Measurements from ENCODE around the gene RFX1.

The RFX1 gene

GRCh38 chr19:13962699-13963602, 43.2 kb downstream of the RFX1 start:
- DNase-seq: no peak
- H3K4me3 ChIP-seq (ENCODE audit: low read depth, low read length): no peak overlapping the region
- TF ChIP-seq, protein P1, sequence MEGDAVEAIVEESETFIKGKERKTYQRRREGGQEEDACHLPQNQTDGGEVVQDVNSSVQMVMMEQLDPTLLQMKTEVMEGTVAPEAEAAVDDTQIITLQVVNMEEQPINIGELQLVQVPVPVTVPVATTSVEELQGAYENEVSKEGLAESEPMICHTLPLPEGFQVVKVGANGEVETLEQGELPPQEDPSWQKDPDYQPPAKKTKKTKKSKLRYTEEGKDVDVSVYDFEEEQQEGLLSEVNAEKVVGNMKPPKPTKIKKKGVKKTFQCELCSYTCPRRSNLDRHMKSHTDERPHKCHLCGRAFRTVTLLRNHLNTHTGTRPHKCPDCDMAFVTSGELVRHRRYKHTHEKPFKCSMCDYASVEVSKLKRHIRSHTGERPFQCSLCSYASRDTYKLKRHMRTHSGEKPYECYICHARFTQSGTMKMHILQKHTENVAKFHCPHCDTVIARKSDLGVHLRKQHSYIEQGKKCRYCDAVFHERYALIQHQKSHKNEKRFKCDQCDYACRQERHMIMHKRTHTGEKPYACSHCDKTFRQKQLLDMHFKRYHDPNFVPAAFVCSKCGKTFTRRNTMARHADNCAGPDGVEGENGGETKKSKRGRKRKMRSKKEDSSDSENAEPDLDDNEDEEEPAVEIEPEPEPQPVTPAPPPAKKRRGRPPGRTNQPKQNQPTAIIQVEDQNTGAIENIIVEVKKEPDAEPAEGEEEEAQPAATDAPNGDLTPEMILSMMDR (IDR thresholded peaks at IDR 0.05; ENCODE audit: low read depth, low read length, missing control alignments): no peak
- in situ Hi-C loops (cut with HindIII; ENCODE audit: low pct_ligation_motif_present, low sequenced_read_pairs): no loop called here
- H3K27ac ChIP-seq: no peak overlapping the region
- no peaks in the 10 kb centered on the region for H3K27me3 ChIP-seq (replicated peaks)
- H3K36me3 ChIP-seq (replicated peaks): peaks cover 43% of the 10 kb centered on the region

- H3K4me3 ChIP-seq (ENCODE audit: low read depth, low read length): no peak overlapping the region
- no peak for DNase-seq
- in situ Hi-C loops (cut with HindIII; ENCODE audit: low pct_ligation_motif_present, low sequenced_read_pairs): no loop called here
- H3K36me3 ChIP-seq (replicated peaks): peaks cover 43% of the 10 kb centered on the region
- TF ChIP-seq, protein P1 (IDR thresholded peaks at IDR 0.05; ENCODE audit: low read depth, low read length, missing control alignments): no peak
- H3K27me3 ChIP-seq (replicated peaks): no peaks in the 10 kb centered on the region
- no peak overlapping the region for H3K27ac ChIP-seq
Observed at GRCh38 chr19:13961826-13962698, 44.1 kb downstream of the RFX1 start.

DNA sequence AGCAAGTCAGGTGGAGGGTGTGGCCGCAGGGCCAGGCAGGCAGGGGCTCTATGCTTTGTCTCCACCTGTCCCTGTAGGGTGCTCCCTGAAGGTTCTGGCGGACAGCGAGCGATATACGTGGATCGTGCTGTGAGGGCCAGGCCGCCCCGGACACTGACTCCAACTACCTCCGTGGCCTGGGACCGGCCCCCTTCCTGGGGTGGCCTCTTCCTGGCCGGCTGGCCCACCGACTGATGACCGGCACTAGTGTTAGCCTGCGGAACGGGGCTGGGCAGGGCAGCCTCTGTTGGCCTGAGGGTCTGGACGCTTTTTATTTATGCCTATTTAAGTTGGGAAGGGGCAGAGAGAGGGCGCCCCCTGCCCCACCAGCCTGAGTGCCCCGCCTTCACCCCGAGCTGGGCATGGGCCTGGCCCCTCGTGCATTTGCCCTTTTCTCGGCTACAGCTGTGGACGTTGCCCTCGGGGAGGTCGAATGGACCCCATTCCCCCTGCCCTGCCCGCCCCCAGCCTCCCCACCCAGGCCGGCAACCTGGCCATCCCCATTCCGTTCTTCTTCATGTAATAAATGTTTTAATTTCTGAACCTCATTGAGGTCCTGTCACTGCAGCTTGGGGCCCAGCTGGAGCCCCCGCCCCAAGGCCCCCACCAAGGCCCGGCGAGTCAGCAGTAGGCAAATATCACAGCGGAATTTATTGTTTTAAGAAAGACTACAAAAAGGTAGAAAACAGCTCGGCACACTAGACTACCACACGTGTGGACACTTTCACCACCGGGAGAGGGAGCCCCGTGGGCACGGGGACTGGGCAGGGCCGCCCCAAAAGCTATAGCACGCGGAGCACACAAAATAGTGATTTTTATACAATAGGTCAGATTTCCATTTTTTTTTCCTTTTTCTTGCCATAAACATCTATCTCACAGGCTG, 45.0 kb downstream of the RFX1 start:
- no peaks in the 10 kb centered on the region for H3K27me3 ChIP-seq (replicated peaks)
- no peak overlapping the region for H3K27ac ChIP-seq
- TF ChIP-seq, protein P1 (IDR thresholded peaks at IDR 0.05; ENCODE audit: low read depth, low read length, missing control alignments): peak; percentile 37
- no peak overlapping the region for H3K4me3 ChIP-seq (ENCODE audit: low read depth, low read length)
- H3K36me3 ChIP-seq (replicated peaks): peaks cover 45% of the 10 kb centered on the region
- in situ Hi-C loops (cut with HindIII; ENCODE audit: low pct_ligation_motif_present, low sequenced_read_pairs): no loop called here
- DNase-seq: no peak

DNA sequence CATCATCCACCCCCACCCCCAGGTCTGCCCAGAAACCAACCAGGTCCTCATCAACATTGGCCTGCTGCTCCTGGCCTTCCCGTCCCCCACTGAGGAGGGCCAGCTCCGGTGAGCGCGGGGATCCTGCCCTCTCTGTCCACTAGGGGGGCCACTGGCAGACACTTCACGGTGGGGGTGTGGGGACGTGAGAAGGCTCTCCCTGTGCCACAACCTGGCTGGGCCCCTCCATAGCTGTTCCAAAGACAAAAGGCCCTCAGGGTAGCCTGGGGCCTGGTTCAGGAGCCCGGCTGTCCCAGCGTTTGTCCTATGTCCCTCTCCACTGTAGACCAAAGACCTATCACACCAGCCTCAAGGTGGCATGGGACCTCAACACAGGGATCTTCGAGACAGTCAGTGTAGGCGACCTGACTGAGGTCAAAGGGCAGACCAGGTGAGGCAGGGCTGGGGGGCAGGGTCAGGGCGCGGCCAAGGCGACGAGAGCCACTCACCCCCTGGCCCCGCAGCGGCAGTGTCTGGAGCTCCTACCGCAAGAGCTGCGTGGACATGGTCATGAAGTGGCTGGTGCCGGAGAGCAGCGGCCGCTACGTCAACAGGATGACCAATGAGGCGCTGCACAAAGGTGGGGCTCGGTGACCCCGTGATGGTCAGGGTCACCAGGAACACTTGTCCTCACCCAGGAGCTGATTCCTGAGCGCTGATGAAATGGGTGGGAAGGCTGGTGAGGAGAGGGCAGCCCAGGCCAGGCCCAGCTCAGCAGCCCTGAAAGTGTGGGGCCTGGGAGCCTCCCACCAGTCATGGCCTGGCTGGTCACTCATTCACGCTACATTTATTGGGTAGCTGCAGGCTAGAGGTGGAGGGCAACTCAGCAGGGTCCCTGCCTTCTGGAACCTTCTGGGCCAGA, 45.9 kb downstream of the RFX1 start:
- Histone ChIP-seq H3K27me3 (replicated peaks) (no peaks in the 10 kb centered on the region), H3K27ac (no peak overlapping the region), H3K36me3 (replicated peaks) (peaks cover 47% of the 10 kb centered on the region), H3K4me3 (ENCODE audit: low read depth, low read length) (no peak overlapping the region)
- TF ChIP-seq, protein P1 (IDR thresholded peaks at IDR 0.05; ENCODE audit: low read depth, low read length, missing control alignments): peak; percentile 63
- no peak for DNase-seq
- in situ Hi-C loops (cut with HindIII; ENCODE audit: low pct_ligation_motif_present, low sequenced_read_pairs): no loop called here
